ENCODE data around the gene TUBGCP4.

GRCh38 chr15:43404130-43404529, 33.2 kb downstream of the TUBGCP4 start:
- no peak for TF ChIP-seq CTCF (IDR thresholded peaks at IDR 0.05)
- no peak for TF ChIP-seq POLR2A (IDR thresholded peaks at IDR 0.05)
- TF ChIP-seq POLR2AphosphoS5 (IDR thresholded peaks at IDR 0.05), result no peak

Measured in stomach (tissue), 4 donors.